Measurements from ENCODE around the gene ANAPC5. TPM values are rescaled to one million over a fixed set of nuclear protein-coding genes. Genes with fewer than 3 reads are reported as not detected.
"Not testable (repeated sequence)": the region's sequence is repeated elsewhere in the genome, so short reads cannot be mapped to it uniquely, and the experiment has no call there.

ANAPC5 gene
- total and polyA plus RNA-seq, 2 donors (not counting 1 experiment from before 2014, with no cell fraction given) = 113 to 149 TPM

DNA sequence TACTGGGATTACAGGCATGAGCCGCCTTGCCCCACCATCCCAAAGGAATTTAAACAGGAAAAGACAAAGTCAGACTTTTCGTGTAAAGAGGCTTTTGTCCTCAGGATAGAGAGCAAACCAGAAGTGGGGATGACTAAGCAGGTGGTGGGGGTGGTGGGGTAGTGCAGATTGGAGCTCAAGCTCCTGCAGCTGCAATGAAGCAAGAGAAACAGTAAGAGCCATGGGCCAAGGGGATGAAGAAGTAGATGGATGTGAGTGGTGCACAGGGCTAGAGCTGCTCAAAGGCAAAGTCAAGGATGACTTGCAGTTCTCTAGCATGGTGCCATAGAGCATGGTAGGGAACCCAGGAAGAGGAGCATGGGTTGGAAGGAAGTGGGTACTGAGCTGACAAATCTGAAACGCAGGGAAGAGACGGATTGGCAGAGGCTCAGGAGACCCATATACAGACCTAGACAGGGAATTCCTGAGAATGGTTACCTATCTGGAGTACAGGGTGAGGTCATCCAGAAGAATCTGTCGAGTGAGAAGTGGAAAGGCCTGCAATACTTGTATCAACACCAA, 36.3 kb upstream of the ANAPC5 start:
- Histone ChIP-seq H3K9ac (ENCODE audit: insufficient read depth, low read length) (no peak overlapping the region), H3K27me3 (ENCODE audit: control insufficient read depth, insufficient read depth, low read length) (no peaks in the 10 kb centered on the region), H3K36me3 (ENCODE audit: control insufficient read depth, insufficient read depth, low read length) (no peaks in the 10 kb centered on the region), H3K9me3 (ENCODE audit: control insufficient read depth, insufficient read depth, low read depth, low read length) (no peaks in the 10 kb centered on the region), H3K79me2 (ENCODE audit: control insufficient read depth, insufficient read depth, low read length) (no peaks in the 10 kb centered on the region), H4K20me1 (ENCODE audit: control insufficient read depth, extremely low read depth, insufficient read depth, low read length) (no peaks in the 10 kb centered on the region), H3K4me2 (ENCODE audit: extremely low read depth, insufficient read depth, low read length) (no peak overlapping the region), H3K4me1 (ENCODE audit: control insufficient read depth, extremely low read depth, insufficient read depth, low read length) (no peaks in the 10 kb centered on the region), H3K4me3 (replicated peaks in 1 of 4; ENCODE audit: control extremely low read depth in 1 of 4, insufficient read depth in 1 of 4, low read depth in 3 of 4, low read length in 4 of 4) (no peak overlapping the region), H3K27ac (ENCODE audit: insufficient read depth, low read length) (no peak overlapping the region), H2AFZ (ENCODE audit: low read length) (peak overlapping the region; percentile 1)
- peak; percentile 15 to 86 for DNase-seq (ENCODE audit: low read depth in 2 of 2)
- TF ChIP-seq, protein P1, sequence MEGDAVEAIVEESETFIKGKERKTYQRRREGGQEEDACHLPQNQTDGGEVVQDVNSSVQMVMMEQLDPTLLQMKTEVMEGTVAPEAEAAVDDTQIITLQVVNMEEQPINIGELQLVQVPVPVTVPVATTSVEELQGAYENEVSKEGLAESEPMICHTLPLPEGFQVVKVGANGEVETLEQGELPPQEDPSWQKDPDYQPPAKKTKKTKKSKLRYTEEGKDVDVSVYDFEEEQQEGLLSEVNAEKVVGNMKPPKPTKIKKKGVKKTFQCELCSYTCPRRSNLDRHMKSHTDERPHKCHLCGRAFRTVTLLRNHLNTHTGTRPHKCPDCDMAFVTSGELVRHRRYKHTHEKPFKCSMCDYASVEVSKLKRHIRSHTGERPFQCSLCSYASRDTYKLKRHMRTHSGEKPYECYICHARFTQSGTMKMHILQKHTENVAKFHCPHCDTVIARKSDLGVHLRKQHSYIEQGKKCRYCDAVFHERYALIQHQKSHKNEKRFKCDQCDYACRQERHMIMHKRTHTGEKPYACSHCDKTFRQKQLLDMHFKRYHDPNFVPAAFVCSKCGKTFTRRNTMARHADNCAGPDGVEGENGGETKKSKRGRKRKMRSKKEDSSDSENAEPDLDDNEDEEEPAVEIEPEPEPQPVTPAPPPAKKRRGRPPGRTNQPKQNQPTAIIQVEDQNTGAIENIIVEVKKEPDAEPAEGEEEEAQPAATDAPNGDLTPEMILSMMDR (conservative IDR thresholded peaks at IDR 0.05 in 1 of 2, IDR thresholded peaks at IDR 0.05 in 1 of 2; ENCODE audit: low read depth in 1 of 2, low read length in 2 of 2) = no peak
- TF ChIP-seq EZH2 (IDR thresholded peaks at IDR 0.05; ENCODE audit: low read length, missing control alignments) = no peak

DNA sequence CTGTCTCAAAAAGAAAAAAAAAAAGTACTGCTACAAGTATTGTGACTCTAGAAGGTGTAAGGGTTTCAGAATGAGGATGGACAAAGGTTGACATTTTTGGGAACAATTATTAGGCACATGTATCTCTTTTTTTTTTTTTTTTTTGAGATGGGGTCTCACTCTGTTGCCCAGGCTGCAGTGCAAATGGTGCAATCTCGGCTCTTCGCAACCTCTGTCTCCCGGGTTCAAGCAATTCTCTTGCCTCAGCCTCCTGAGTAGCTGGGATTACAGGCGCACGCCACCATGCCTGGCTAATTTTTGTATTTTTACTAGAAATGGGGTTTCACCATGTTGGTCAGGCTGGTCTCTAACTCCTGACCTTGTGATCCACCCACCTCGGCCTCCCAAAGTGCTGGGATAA, 32.7 kb upstream of the ANAPC5 start:
- H3K4me2 ChIP-seq (ENCODE audit: extremely low read depth, insufficient read depth, low read length); H2AFZ ChIP-seq (ENCODE audit: low read length); H3K9ac ChIP-seq (ENCODE audit: insufficient read depth, low read length); H3K79me2 ChIP-seq (ENCODE audit: control insufficient read depth, insufficient read depth, low read length); DNase-seq (ENCODE audit: low read depth in 2 of 2); H3K9me3 ChIP-seq (ENCODE audit: control insufficient read depth, insufficient read depth, low read depth, low read length); H3K36me3 ChIP-seq (ENCODE audit: control insufficient read depth, insufficient read depth, low read length); H3K27ac ChIP-seq (ENCODE audit: insufficient read depth, low read length); H4K20me1 ChIP-seq (ENCODE audit: control insufficient read depth, extremely low read depth, insufficient read depth, low read length); H3K4me3 ChIP-seq (replicated peaks in 1 of 4; ENCODE audit: control extremely low read depth in 1 of 4, insufficient read depth in 1 of 4, low read depth in 3 of 4, low read length in 4 of 4); H3K4me1 ChIP-seq (ENCODE audit: control insufficient read depth, extremely low read depth, insufficient read depth, low read length); H3K27me3 ChIP-seq (ENCODE audit: control insufficient read depth, insufficient read depth, low read length): not testable (repeated sequence)

DNA sequence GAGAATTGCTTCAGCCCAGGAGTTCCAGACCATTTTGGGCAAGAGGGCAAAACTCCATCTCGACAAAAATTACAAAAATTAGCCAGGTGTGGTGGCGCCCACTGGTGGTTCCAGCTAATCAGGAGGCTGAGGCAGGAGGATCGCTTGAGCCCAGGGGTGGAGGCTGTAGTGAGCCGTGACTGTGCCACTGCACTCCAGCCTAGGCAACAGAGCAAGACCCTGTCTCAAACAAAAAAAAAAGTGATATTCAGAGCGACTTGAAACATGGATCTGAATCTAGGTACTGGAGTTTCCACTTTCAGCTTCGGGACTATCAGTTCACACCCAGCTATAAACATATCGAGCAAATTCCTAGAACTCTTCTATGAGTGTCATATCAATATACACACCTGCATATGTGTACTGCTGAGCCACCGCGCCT, 31.4 kb upstream of the ANAPC5 start:
- no peak overlapping the region for H3K4me3 ChIP-seq (replicated peaks in 1 of 4; ENCODE audit: control extremely low read depth in 1 of 4, insufficient read depth in 1 of 4, low read depth in 3 of 4, low read length in 4 of 4)
- no peak overlapping the region for H3K27ac ChIP-seq (ENCODE audit: insufficient read depth, low read length)

More for the DNA sequence above, 31.4 kb upstream of the ANAPC5 start:
- Histone ChIP-seq H4K20me1 (ENCODE audit: control insufficient read depth, extremely low read depth, insufficient read depth, low read length) (no peaks in the 10 kb centered on the region), H3K36me3 (ENCODE audit: control insufficient read depth, insufficient read depth, low read length) (no peaks in the 10 kb centered on the region), H3K9me3 (ENCODE audit: control insufficient read depth, insufficient read depth, low read depth, low read length) (no peaks in the 10 kb centered on the region), H3K4me2 (ENCODE audit: extremely low read depth, insufficient read depth, low read length) (no peak overlapping the region), H3K27me3 (ENCODE audit: control insufficient read depth, insufficient read depth, low read length) (no peaks in the 10 kb centered on the region), H2AFZ (ENCODE audit: low read length) (no peak overlapping the region), H3K9ac (ENCODE audit: insufficient read depth, low read length) (no peak overlapping the region), H3K4me1 (ENCODE audit: control insufficient read depth, extremely low read depth, insufficient read depth, low read length) (no peaks in the 10 kb centered on the region), H3K79me2 (ENCODE audit: control insufficient read depth, insufficient read depth, low read length) (no peaks in the 10 kb centered on the region)
- TF ChIP-seq, protein P1 (conservative IDR thresholded peaks at IDR 0.05 in 1 of 2, IDR thresholded peaks at IDR 0.05 in 1 of 2; ENCODE audit: low read depth in 1 of 2, low read length in 2 of 2) = no peak
- TF ChIP-seq EZH2 (IDR thresholded peaks at IDR 0.05; ENCODE audit: low read length, missing control alignments) = no peak
- DNase-seq (ENCODE audit: low read depth in 2 of 2) = no peak
